Measurements from ENCODE around the gene CCDC68.

Gene CCDC68

GRCh38 chr18:54949588-54949987 is 9.7 kb downstream of the CCDC68 start:
- Mint-ChIP-seq H3K27me3 (peaks cover 2% of the 10 kb centered on the region), H3K27ac (no peak overlapping the region), H3K4me1 (peaks cover 9% of the 10 kb centered on the region)

GRCh38 chr18:54948350-54948837 is 10.9 kb downstream of the CCDC68 start:
- peaks cover 9% of the 10 kb centered on the region for H3K4me1 Mint-ChIP-seq
- no peak for ATAC-seq (ENCODE audit: low read depth)
- H3K27me3 Mint-ChIP-seq, result peaks cover 2% of the 10 kb centered on the region
- H3K27ac Mint-ChIP-seq, result no peak overlapping the region
- H3K36me3 Mint-ChIP-seq, result no peaks in the 10 kb centered on the region
- no peaks in the 10 kb centered on the region for H3K9me3 Mint-ChIP-seq
- DNase-seq (ENCODE audit: low spot score in 2 of 2), result no peak
- H3K4me3 Mint-ChIP-seq, result no peak overlapping the region

More at GRCh38 chr18:54949588-54949987, 9.7 kb downstream of the CCDC68 start:
- ATAC-seq (ENCODE audit: low read depth) (no peak), DNase-seq (ENCODE audit: low spot score in 2 of 2) (no peak)
- Mint-ChIP-seq H3K9me3 (no peaks in the 10 kb centered on the region), H3K36me3 (no peaks in the 10 kb centered on the region), H3K4me3 (no peak overlapping the region)

GRCh38 chr18:54947091-54947490 is 12.2 kb downstream of the CCDC68 start:
- Mint-ChIP-seq H3K4me3 (no peak overlapping the region), H3K4me1 (peaks cover 9% of the 10 kb centered on the region), H3K27me3 (peaks cover 2% of the 10 kb centered on the region), H3K36me3 (no peaks in the 10 kb centered on the region), H3K9me3 (no peaks in the 10 kb centered on the region), H3K27ac (no peak overlapping the region)
- no peak for ATAC-seq (ENCODE audit: low read depth)
- no peak for DNase-seq (ENCODE audit: low spot score in 2 of 2)

GRCh38 chr18:54946149-54946581 is 13.1 kb downstream of the CCDC68 start:
- no peak for DNase-seq (ENCODE audit: low spot score in 2 of 2)

GRCh38 chr18:54945576-54946125 is 13.6 kb downstream of the CCDC68 start:
- no peak for DNase-seq (ENCODE audit: low spot score in 2 of 2)
- H3K4me1 Mint-ChIP-seq, result peaks cover 9% of the 10 kb centered on the region
- H3K9me3 Mint-ChIP-seq, result no peaks in the 10 kb centered on the region
- H3K27me3 Mint-ChIP-seq, result peaks cover 2% of the 10 kb centered on the region
- no peak for ATAC-seq (ENCODE audit: low read depth)
- H3K36me3 Mint-ChIP-seq, result no peaks in the 10 kb centered on the region
- H3K27ac Mint-ChIP-seq, result peak overlapping the region; percentile 92
- H3K4me3 Mint-ChIP-seq, result peak overlapping the region; percentile 89

More at GRCh38 chr18:54946149-54946581, 13.1 kb downstream of the CCDC68 start:
- peaks cover 9% of the 10 kb centered on the region for H3K4me1 Mint-ChIP-seq
- peak overlapping the region; percentile 89 for H3K4me3 Mint-ChIP-seq
- H3K27me3 Mint-ChIP-seq, result peaks cover 2% of the 10 kb centered on the region
- H3K9me3 Mint-ChIP-seq, result no peaks in the 10 kb centered on the region
- no peaks in the 10 kb centered on the region for H3K36me3 Mint-ChIP-seq
- ATAC-seq (ENCODE audit: low read depth), result peak; percentile 62
- peak overlapping the region; percentile 92 for H3K27ac Mint-ChIP-seq

- ATAC-seq (ENCODE audit: low read depth) (no peak), DNase-seq (ENCODE audit: low spot score in 2 of 2) (no peak)
- Mint-ChIP-seq H3K4me1 (peaks cover 9% of the 10 kb centered on the region), H3K4me3 (no peak overlapping the region), H3K27ac (no peak overlapping the region), H3K36me3 (no peaks in the 10 kb centered on the region), H3K27me3 (no peaks in the 10 kb centered on the region), H3K9me3 (no peaks in the 10 kb centered on the region)
Observed at GRCh38 chr18:54942569-54942968, 16.7 kb downstream of the CCDC68 start.

GRCh38 chr18:54942144-54942543 is 17.1 kb downstream of the CCDC68 start:
- no peaks in the 10 kb centered on the region for H3K36me3 Mint-ChIP-seq
- H3K4me3 Mint-ChIP-seq, result no peak overlapping the region
- DNase-seq (ENCODE audit: low spot score in 2 of 2), result no peak
- no peak for ATAC-seq (ENCODE audit: low read depth)
- no peak overlapping the region for H3K27ac Mint-ChIP-seq
- H3K9me3 Mint-ChIP-seq, result no peaks in the 10 kb centered on the region
- peaks cover 9% of the 10 kb centered on the region for H3K4me1 Mint-ChIP-seq
- H3K27me3 Mint-ChIP-seq, result no peaks in the 10 kb centered on the region

GRCh38 chr18:54939361-54939917 is 19.8 kb downstream of the CCDC68 start:
- no peaks in the 10 kb centered on the region for H3K9me3 Mint-ChIP-seq
- no peaks in the 10 kb centered on the region for H3K4me1 Mint-ChIP-seq
- ATAC-seq (ENCODE audit: low read depth), result no peak
- H3K36me3 Mint-ChIP-seq, result no peaks in the 10 kb centered on the region
- no peak overlapping the region for H3K4me3 Mint-ChIP-seq
- no peak overlapping the region for H3K27ac Mint-ChIP-seq
- peaks cover 3% of the 10 kb centered on the region for H3K27me3 Mint-ChIP-seq
- DNase-seq (ENCODE audit: low spot score in 2 of 2), result no peak

- H3K9me3 Mint-ChIP-seq, result no peaks in the 10 kb centered on the region
- peaks cover 3% of the 10 kb centered on the region for H3K27me3 Mint-ChIP-seq
- H3K4me1 Mint-ChIP-seq, result no peaks in the 10 kb centered on the region
- ATAC-seq (ENCODE audit: low read depth) (no peak), DNase-seq (ENCODE audit: low spot score in 2 of 2) (no peak)
- H3K27ac Mint-ChIP-seq, result no peak overlapping the region
- no peak overlapping the region for H3K4me3 Mint-ChIP-seq
- no peaks in the 10 kb centered on the region for H3K36me3 Mint-ChIP-seq
Observed at GRCh38 chr18:54938506-54938905, 20.8 kb downstream of the CCDC68 start.

GRCh38 chr18:54932472-54932871 is 26.8 kb downstream of the CCDC68 start:
- Mint-ChIP-seq H3K36me3 (no peaks in the 10 kb centered on the region), H3K4me3 (no peak overlapping the region), H3K9me3 (no peaks in the 10 kb centered on the region), H3K27ac (no peak overlapping the region), H3K4me1 (no peaks in the 10 kb centered on the region), H3K27me3 (peaks cover 3% of the 10 kb centered on the region)
- DNase-seq (ENCODE audit: low spot score in 2 of 2) (no peak), ATAC-seq (ENCODE audit: low read depth) (no peak)

- no peaks in the 10 kb centered on the region for H3K4me1 Mint-ChIP-seq
- no peak for ATAC-seq (ENCODE audit: low read depth)
Observed at GRCh38 chr18:54931152-54931551, 28.1 kb downstream of the CCDC68 start.

GRCh38 chr18:54928236-54928635 is 31.0 kb downstream of the CCDC68 start:
- DNase-seq (ENCODE audit: low spot score in 2 of 2), result no peak

More at GRCh38 chr18:54931152-54931551, 28.1 kb downstream of the CCDC68 start:
- H3K4me3 Mint-ChIP-seq, result no peak overlapping the region
- no peak for DNase-seq (ENCODE audit: low spot score in 2 of 2)
- H3K27me3 Mint-ChIP-seq, result no peaks in the 10 kb centered on the region
- H3K36me3 Mint-ChIP-seq, result no peaks in the 10 kb centered on the region
- no peak overlapping the region for H3K27ac Mint-ChIP-seq
- no peaks in the 10 kb centered on the region for H3K9me3 Mint-ChIP-seq

GRCh38 chr18:54926593-54927325 is 32.5 kb downstream of the CCDC68 start:
- H3K9me3 Mint-ChIP-seq, result no peaks in the 10 kb centered on the region
- H3K4me1 Mint-ChIP-seq, result no peaks in the 10 kb centered on the region
- H3K27me3 Mint-ChIP-seq, result no peaks in the 10 kb centered on the region
- ATAC-seq (ENCODE audit: low read depth) (no peak), DNase-seq (ENCODE audit: low spot score in 2 of 2) (no peak)
- H3K4me3 Mint-ChIP-seq, result no peak overlapping the region
- no peaks in the 10 kb centered on the region for H3K36me3 Mint-ChIP-seq
- no peak overlapping the region for H3K27ac Mint-ChIP-seq

More at GRCh38 chr18:54928236-54928635, 31.0 kb downstream of the CCDC68 start:
- Mint-ChIP-seq H3K36me3 (no peaks in the 10 kb centered on the region), H3K27ac (no peak overlapping the region), H3K4me1 (no peaks in the 10 kb centered on the region), H3K4me3 (no peak overlapping the region), H3K9me3 (no peaks in the 10 kb centered on the region), H3K27me3 (no peaks in the 10 kb centered on the region)
- ATAC-seq (ENCODE audit: low read depth), result no peak

- no peaks in the 10 kb centered on the region for H3K27me3 Mint-ChIP-seq
- no peaks in the 10 kb centered on the region for H3K36me3 Mint-ChIP-seq
- DNase-seq (ENCODE audit: low spot score in 2 of 2) (no peak), ATAC-seq (ENCODE audit: low read depth) (no peak)
- no peak overlapping the region for H3K4me3 Mint-ChIP-seq
- no peaks in the 10 kb centered on the region for H3K4me1 Mint-ChIP-seq
- no peak overlapping the region for H3K27ac Mint-ChIP-seq
- H3K9me3 Mint-ChIP-seq, result peaks cover 3% of the 10 kb centered on the region
Observed at GRCh38 chr18:54924948-54925347, 34.3 kb downstream of the CCDC68 start.
